ENCODE measurements around the gene ZNF783.

DNA sequence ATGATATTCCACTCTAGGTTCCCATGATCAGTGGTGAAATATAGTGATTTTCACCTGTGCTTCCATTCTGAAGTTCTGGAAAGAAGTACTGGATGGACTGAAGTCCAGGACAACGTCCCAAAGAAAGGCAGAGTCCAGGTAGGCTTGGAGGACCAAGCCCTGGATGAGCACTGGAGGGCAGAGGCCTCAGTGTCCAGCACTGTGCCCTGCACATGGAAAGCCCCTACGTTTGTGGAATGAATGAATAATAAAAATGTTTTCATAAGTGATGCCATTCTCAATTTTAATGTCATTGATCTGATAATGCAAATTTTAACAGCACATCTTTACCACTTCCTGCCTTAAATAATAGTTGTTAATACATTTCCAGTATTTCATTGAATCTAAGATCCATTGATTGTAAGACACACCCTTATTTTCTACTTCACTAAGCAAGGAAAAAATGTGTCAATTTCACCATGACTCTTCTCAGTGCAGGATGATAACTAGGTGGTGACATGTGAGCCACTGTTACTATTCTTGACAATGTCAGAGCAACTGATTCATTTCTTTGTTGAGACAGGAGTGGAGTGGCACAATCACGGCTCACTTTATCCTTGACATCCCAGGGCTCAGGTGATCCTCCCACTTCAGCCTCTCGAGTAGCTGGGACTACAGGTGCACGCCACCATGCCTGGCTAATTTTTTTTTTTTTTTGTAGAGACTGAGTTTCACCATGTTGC lies 35.2 kb downstream of the ZNF783 start:
- TF ChIP-seq, protein P1, sequence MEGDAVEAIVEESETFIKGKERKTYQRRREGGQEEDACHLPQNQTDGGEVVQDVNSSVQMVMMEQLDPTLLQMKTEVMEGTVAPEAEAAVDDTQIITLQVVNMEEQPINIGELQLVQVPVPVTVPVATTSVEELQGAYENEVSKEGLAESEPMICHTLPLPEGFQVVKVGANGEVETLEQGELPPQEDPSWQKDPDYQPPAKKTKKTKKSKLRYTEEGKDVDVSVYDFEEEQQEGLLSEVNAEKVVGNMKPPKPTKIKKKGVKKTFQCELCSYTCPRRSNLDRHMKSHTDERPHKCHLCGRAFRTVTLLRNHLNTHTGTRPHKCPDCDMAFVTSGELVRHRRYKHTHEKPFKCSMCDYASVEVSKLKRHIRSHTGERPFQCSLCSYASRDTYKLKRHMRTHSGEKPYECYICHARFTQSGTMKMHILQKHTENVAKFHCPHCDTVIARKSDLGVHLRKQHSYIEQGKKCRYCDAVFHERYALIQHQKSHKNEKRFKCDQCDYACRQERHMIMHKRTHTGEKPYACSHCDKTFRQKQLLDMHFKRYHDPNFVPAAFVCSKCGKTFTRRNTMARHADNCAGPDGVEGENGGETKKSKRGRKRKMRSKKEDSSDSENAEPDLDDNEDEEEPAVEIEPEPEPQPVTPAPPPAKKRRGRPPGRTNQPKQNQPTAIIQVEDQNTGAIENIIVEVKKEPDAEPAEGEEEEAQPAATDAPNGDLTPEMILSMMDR (IDR thresholded peaks at IDR 0.05): no peak
- TF ChIP-seq POLR2A (IDR thresholded peaks at IDR 0.05): no peak
